GM19238 (cell line): Measurements from ENCODE around the gene HERC2.

Experiments used
- DNase-seq: peaks from one replicate; pipeline ENCODE4 v3.0.0; 2011; ENCODE audit warnings: low spot score; ENCODE audit not compliant: insufficient read length

Gene HERC2

DNA sequence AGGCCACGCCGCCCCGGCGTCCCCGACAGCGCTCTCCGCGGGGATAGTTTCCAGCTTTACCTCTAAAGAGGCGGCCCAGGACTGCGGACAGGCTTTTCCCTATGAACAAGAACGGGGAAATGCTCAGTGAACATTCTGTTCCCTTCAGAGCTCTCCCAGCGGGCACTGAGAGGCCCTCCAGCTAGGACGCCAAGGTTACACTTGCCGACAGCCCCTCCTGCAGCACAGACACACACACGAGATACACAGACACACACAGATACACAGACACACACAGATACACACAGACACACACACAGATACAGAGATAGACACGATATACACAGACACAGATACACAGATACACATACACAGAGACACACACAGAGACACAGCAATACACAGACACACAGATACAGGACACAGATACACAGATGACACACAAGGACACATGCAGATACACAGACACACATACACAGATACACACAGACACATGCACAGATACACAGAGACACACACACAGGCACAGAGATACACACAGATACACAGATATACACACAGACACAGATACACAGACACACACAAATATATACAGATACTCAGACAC, 222.3 kb downstream of the HERC2 start:
- DNase-seq = no peak

GRCh38 chr15:28098766-28099554, 223.0 kb downstream of the HERC2 start, which contains the start of gene OCA2:
Gene OCA2 (minus strand): TSS chr15:28099315. CDS start chr15:28081874, 17,441 bp downstream.
- no peak for DNase-seq

GRCh38 chr15:28098360-28098765, 223.6 kb downstream of the HERC2 start:
- no peak for DNase-seq

- no peak for DNase-seq
Observed at GRCh38 chr15:28097656-28098359, 224.2 kb downstream of the HERC2 start.

DNA sequence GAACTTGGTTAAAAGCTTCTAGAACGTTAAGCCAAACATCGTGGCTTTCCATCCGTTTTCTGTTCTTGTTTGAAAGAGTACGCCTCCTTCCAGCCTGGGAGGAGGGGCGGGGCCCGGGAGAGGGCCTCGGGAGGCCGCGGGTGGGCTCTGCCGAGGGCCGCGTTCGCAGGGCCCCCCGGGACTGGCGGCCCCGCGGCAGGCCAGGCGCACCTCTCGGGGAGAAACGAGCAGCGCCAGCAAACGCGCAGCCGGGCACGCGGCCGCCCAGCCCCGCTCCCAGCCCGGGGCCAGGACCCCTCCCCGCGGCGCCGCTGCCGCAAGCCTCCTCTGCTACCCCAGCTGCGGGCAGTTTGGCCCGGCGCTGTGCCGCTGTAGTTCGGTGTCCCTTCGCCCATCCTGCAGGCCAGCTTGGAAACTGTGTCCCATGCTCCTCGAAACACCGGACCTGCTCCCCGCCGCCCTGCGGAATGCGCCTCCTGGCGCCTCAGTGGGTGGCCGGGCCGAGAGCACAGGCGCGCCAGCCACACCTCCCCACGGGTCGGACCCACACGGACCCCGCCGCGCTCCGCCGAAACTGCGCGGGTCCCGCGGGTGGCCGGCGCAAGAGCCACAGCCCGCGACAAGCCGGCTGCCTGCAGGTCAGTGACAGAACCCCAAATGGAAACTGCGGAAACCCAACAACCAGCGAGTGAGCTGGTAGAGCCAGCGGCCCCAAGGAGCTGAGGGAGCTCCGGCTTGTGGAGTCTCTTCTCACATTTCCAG, 225.1 kb downstream of the HERC2 start:
- DNase-seq = no peak

- no peak for DNase-seq
Observed at GRCh38 chr15:28096411-28096669, 225.6 kb downstream of the HERC2 start.

DNA sequence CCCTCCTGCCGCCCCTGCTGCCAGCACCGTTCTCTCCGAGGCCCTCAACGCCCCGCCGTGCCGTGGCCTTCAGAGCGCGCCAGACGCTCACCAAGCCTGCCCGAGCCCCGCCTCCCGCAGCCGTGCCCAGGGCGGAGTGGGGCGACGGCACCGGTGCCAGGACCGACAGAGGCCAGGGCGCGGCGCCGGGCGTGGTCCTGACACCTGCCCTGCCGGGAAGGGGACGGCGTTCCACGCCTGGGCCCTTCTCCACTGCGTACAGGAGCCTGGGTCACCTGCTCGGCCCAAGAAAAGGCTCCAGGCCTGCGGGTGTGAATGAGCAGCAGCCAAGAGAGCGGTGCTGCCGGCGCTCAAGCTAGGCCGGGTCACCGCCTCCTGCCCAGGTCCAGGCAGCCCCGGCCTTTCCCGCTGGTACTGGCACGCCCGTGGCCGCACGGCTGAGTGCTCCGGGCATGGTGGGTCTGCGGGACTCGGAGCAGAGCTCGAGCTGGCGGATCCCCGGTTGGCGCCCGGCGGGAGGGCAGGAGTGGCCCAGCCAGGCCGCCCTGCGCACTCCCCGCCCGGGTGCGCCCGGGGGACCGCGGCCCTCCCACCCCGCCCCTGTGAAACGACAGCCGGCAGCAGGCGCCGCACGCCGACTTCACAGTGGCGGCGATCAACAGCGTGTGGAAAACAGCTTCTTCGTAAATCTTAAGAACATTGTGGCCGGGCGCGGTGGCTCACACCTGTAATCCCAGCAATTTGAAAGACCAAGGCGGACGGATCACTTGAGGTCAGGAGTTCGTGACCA, 227.1 kb downstream of the HERC2 start:
- no peak for DNase-seq

GRCh38 chr15:28093752-28094535, 228.0 kb downstream of the HERC2 start:
- DNase-seq = no peak

- DNase-seq = no peak
Observed at GRCh38 chr15:28091313-28091712, 230.7 kb downstream of the HERC2 start.

- DNase-seq = no peak
Observed at GRCh38 chr15:28086175-28086703, 235.7 kb downstream of the HERC2 start.

DNA sequence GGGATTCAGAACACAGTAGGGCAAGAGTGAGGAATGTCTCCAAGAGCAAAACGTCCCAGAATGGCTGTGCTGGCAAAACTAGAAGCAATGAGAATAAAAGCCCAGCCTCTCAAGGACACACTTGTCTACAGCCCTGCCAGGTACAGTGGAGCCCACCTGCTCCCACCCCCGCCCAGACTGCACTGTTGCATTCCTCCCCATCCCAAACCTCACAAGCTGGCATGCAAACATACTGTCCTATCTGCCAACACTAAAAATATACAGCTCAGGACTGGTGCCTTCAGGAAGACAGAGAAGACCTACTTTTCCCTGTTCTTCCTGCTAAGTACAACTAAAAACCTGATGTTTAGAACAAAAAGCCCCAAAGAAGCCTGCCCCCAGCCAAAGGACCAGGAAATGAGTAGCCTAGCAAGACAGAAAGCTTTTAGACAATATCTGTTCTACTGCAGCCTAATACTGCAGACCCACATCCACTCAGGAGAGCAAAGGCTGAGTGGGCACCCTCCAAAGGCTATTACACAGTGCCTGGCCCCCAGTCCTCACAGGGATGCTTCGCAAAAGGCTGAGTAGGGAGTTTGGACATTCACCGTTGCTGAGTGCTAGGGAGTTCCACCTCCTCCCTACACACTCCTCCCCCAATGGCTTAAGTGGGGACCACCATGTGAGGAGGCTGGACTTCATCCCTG, 236.3 kb downstream of the HERC2 start:
- no peak for DNase-seq

DNA sequence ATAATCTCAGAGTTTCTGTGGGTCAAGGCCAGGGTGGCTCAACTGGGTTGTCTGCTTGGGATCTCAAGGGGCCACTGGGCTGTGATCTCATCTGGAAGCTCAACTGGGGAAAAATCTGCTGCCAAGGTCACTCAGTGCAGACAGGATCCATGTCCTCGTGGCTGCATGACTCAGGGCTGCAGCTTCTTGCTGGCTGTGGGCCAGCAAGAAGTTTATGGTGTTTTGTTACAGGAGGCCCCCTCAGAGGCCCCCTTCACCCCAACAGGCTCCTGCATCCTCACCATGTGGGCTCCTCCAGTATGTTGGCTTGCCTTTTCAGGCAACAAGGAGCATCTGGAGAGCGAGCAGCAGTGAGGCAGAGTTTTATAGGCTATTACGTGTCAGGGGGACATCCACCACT, 237.4 kb downstream of the HERC2 start:
- no peak for DNase-seq

DNA sequence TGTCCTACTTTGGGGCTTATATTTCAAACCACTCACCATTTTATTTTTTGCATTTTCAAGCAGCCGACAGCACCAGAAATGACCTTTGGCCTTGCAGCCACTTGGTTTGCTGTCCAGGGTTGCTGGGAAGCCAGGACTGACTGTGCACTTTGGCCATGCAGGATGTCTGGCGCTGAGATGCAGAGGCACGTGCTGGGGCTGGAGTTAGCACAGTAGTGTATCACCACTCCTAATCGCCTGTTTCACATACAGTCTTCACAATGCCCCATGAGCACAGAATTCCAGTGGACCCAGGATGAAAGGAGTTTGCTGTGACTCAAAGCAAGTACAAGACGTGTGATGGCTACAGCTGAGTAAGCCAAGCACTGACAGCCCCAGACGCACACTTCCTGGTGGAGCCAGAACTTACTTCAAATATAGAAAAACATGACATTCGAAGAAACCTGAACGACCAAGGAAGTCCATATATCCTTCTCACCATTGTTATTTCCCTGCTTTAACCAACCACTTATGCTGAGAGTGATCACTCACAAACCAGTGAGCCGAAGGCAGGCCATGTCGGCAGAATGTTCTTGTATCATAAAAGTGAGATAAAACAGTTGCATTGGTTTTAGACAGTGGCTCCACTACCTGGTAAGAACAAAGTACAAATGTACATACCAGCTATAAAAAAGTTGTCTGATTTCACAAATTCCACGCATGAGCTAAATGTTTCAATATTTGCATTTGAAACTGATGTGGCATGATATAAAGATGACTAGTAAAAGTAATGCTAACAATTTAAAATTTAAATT, 238.9 kb downstream of the HERC2 start:
- no peak for DNase-seq

DNA sequence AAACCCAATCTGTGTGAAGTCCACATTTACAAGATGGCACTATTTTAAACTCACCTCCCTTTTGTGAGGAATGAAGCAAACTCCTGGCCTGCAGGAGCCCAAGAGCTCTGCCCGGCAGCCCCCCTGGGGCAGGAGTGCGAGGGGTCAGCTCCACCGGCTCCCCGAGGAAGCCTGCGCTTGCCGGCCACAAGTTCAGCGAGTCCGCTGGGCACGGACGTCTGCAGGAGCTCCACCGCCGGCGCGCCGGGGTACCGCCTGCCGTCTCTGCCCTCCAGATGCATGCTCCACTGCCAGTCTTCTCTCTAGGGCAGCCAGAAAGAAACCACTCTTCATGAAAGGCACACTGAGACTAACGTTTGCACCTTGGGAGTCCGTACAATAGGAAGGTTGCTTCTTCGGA, 240.4 kb downstream of the HERC2 start:
- DNase-seq = no peak

DNA sequence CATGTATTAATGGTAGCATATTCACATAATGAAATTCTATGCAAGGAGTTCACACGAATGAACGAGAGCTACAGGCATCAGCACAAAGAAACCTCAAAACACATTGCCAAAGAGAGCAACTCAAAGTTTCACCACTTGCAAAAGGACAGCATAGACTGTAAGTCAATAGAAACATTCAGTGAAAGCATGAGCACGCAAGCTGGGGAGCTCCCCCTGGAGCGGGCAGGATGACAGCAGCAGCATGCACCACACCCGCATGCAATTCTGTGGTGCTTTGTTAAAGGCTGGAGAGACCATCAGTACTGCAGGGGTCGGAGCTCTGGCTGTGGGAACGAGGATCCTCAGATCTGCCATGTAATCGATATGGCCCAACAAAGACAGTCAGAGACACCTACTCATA, 241.6 kb downstream of the HERC2 start:
- no peak for DNase-seq

- DNase-seq = no peak
Observed at GRCh38 chr15:28079313-28079969, 242.5 kb downstream of the HERC2 start.

DNA sequence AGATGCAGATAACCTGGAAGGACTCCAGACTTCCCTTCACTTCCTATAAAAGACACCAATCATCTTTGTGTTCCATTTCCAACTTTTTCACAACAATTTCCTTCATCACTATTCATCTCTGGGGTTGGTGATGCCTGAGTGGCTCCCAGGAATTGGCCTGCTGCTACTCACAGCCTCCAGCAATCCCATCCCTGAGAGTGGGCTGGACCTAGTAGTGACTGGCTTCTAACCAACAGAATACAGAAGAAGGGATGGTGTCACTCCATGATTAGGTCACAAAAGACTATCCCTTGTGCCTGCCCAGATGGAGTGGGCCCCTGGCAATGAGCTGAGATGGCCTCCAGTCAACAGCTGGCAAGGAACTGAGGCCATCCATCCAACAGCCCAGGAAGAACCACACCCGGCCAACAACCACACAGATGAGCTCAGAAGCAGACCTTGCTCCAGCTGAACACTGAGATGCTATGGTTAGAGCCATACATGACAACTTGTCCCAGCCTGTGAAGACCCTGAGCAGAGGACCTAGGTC, 243.7 kb downstream of the HERC2 start:
- no peak for DNase-seq

DNA sequence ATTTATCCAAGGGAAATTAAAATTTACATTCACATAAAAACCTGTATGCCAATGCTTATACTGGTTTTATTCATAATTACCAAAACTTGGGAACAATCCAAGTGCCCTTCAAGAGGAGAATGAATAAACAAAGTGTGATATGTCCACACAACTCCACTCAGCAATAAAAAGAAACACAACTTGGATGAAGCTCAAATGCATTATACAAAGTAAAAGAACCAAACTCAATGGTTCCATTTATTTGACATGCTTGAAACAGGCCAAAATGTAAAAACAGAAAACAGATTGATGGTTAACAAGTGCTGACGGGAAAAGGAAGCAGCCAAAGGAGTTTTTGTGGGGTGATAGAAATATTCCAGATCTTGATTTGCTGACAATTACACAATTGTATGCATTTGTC, 246.4 kb downstream of the HERC2 start:
- DNase-seq = no peak
